Activated B cell treated with CpG ODN at 0.5 μM for 24 hours (primary cell): ENCODE results near the gene GFI1. TPM values are rescaled to one million over a fixed set of nuclear protein-coding genes. Genes with fewer than 3 reads are reported as not detected.

ENCODE experiments used
- ATAC-seq: fragments of 200-7000 bp; cut with Tn5 transposase; one replicate; pipeline ENCODE4 v1.10.0; 2021; ENCODE audit warnings: low read depth, mild to moderate bottlenecking, moderate library complexity
- CTCF ChIA-PET: fragments of 350-600 bp; sonication (Branson Sonifier 250); formaldehyde crosslinking; loops from one replicate; lab custom pipeline; 2021; ENCODE audit warnings: antibody characterized with exemption; lab: Charles Lee
- POLR2A ChIA-PET: fragments of 350-600 bp; sonication (Branson Sonifier 250); formaldehyde crosslinking; loops from one replicate; lab custom pipeline; 2021; ENCODE audit warnings: antibody characterized with exemption; lab: Charles Lee
- DNase-seq: peaks from one replicate; pipeline ENCODE4 v3.0.0; 2022
- H3K27ac Mint-ChIP-seq: one replicate; pipeline ENCODE4 v1.8.0; 2020; ENCODE audit warnings: mixed read lengths
- H3K27me3 Mint-ChIP-seq: one replicate; pipeline ENCODE4 v1.8.0; 2021; ENCODE audit warnings: mixed read lengths
- H3K36me3 Mint-ChIP-seq: one replicate; pipeline ENCODE4 v1.8.0; 2021; ENCODE audit warnings: low read depth, mixed read lengths
- H3K4me1 Mint-ChIP-seq: one replicate; pipeline ENCODE4 v1.8.0; 2021; ENCODE audit warnings: mixed read lengths
- H3K4me3 Mint-ChIP-seq: one replicate; pipeline ENCODE4 v1.8.0; 2020; ENCODE audit warnings: mild to moderate bottlenecking, mixed read lengths
- H3K9me3 Mint-ChIP-seq: one replicate; pipeline ENCODE4 v1.8.0; 2020; ENCODE audit warnings: mixed read lengths
- CTCF ChIP-seq: fragments of 200-600 bp; IDR thresholded peaks from one replicate; pipeline ENCODE4 v1.8.0; 2022; ENCODE audit warnings: antibody characterized with exemption, mild to moderate bottlenecking
- intact Hi-C: fragments of 100-400 bp; cut with micrococcal nuclease; formaldehyde crosslinking; loops from one replicate; pipeline ENCODE4 v1.15.1; 2024
- total RNA-seq: library from RNA; stranded (reverse); gene quantifications from 2 replicates; pipeline ENCODE4 v1.2.3, GENCODE V29; 2022

GFI1 gene
- total RNA-seq, 1 donor from 2014 or later: 1.2 TPM

DNA sequence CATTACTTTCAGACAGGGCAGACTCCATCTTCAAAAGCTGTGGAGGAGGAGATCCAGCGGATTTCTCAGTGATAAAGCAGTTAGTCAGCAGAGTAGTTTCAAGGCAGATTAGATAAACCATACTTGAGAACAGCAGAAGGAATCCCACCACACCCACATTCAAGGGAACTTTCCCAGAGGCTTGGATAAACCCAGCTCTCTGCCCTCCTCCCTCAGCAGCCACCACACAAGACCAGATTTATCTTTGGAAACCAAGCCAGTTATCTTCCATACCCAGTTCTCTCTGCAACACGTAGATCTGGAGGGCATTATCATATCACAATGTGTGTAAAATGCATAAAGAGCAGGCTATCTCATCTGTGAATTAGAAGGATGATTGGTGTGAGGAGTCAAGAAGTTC, 40.2 kb downstream of the GFI1 start:
- H3K27ac Mint-ChIP-seq: no peak overlapping the region

GRCh38 chr1:92445865-92446264, 40.9 kb downstream of the GFI1 start:
- ATAC-seq: no peak
- ChIA-PET POLR2A (no interaction called here), CTCF (no interaction called here)
- Mint-ChIP-seq H3K27ac (no peak overlapping the region), H3K27me3 (no peaks in the 10 kb centered on the region), H3K9me3 (no peaks in the 10 kb centered on the region), H3K4me3 (no peak overlapping the region), H3K36me3 (no peaks in the 10 kb centered on the region), H3K4me1 (no peaks in the 10 kb centered on the region)
- intact Hi-C loops: no loop called here
- no peak for DNase-seq
- no peak for TF ChIP-seq CTCF

More for the DNA sequence above, 40.2 kb downstream of the GFI1 start:
- Mint-ChIP-seq H3K4me1 (no peaks in the 10 kb centered on the region), H3K4me3 (no peak overlapping the region), H3K36me3 (no peaks in the 10 kb centered on the region), H3K9me3 (no peaks in the 10 kb centered on the region), H3K27me3 (no peaks in the 10 kb centered on the region)
- intact Hi-C loops: no loop called here
- ChIA-PET POLR2A (no interaction called here), CTCF (no interaction called here)
- DNase-seq (no peak), ATAC-seq (no peak)
- TF ChIP-seq CTCF: no peak

DNA sequence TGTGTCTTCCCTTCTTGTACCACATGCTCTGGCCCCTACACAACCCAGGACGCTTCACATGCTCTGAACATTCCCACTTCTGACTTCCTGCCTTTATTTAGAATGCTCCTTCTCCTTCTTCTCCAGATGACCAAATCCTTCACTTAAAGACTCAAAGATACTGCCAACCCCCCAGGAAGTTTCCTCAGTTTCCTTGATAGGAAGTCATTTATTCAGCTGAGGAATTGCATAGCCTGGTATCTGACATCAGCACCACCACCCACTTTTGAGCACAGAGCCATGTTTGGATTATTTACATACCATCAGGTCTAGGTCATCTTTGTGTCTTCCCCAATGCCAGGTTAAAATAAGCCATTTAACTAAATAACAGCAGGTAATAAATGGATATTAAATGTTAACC, 42.4 kb downstream of the GFI1 start:
- ATAC-seq (no peak), DNase-seq (no peak)
- ChIA-PET CTCF (no interaction called here), POLR2A (no interaction called here)
- no peak overlapping the region for H3K4me3 Mint-ChIP-seq
- intact Hi-C loops: no loop called here
- H3K9me3 Mint-ChIP-seq: no peaks in the 10 kb centered on the region
- H3K27ac Mint-ChIP-seq: no peak overlapping the region
- no peak for TF ChIP-seq CTCF
- H3K27me3 Mint-ChIP-seq: no peaks in the 10 kb centered on the region
- no peaks in the 10 kb centered on the region for H3K36me3 Mint-ChIP-seq
- peaks cover 1% of the 10 kb centered on the region for H3K4me1 Mint-ChIP-seq

DNA sequence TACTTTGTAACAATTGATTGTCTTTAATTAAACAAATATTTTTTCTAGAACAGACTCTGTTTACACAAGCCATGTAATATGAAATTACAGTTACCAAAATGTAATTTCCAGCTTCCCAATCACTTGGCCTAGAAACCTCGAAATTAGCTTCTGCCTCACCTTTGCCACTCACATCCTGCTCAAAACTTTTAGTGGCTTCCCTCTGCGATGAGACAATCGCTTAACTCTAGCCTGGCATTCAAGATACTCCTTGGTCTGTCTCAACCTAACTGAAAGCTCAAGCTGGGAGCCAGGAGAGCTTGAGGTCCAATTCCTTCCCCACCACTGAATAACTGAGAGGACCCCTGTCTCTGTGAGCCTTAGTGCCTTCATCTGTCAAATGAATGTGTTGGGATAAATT, 42.8 kb downstream of the GFI1 start:
- TF ChIP-seq CTCF: no peak
- intact Hi-C loops: no loop called here
- peaks cover 3% of the 10 kb centered on the region for H3K4me1 Mint-ChIP-seq
- no peak overlapping the region for H3K27ac Mint-ChIP-seq
- DNase-seq (no peak), ATAC-seq (no peak)
- ChIA-PET CTCF (no interaction called here), POLR2A (no interaction called here)
- H3K36me3 Mint-ChIP-seq: no peaks in the 10 kb centered on the region
- no peak overlapping the region for H3K4me3 Mint-ChIP-seq
- H3K9me3 Mint-ChIP-seq: no peaks in the 10 kb centered on the region
- no peaks in the 10 kb centered on the region for H3K27me3 Mint-ChIP-seq

DNA sequence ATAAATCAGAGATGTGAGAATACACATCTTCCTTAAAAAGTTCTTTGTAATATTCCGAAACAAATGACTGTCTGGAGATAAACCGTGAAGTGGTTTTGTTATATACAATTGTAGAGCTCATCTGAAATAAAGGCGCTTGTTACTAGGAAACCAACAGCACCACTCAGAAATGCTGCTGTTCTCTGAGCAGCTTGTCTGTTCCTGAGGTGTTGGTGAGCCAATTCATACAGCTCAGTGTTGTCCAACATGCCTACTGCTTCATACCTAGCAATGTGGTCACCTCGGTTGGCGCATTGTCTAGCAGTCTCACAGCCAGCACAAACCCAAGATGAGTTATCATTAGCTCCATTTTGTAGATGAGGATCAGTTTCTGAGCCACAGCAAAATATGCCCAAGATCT, 44.4 kb downstream of the GFI1 start:
- CTCF ChIA-PET: no interaction called here

More for the DNA sequence above, 44.4 kb downstream of the GFI1 start:
- intact Hi-C loops: no loop called here
- H3K27ac Mint-ChIP-seq: no peak overlapping the region
- POLR2A ChIA-PET: no interaction called here
- H3K36me3 Mint-ChIP-seq: no peaks in the 10 kb centered on the region
- H3K9me3 Mint-ChIP-seq: no peaks in the 10 kb centered on the region
- no peak for DNase-seq
- no peak for ATAC-seq
- H3K27me3 Mint-ChIP-seq: no peaks in the 10 kb centered on the region
- H3K4me3 Mint-ChIP-seq: no peak overlapping the region
- H3K4me1 Mint-ChIP-seq: peaks cover 3% of the 10 kb centered on the region
- no peak for TF ChIP-seq CTCF
